Kidney glomerular epithelial cell (primary cell): ENCODE data around the gene FADS3.
"Not testable (repeated sequence)": the region's sequence is repeated elsewhere in the genome, so short reads cannot be mapped to it uniquely, and the experiment has no call there.

Source experiments
- DNase-seq: peaks from one replicate; lab custom pipeline; 2025; lab: John Stamatoyannopoulos, UW

FADS3 gene

GRCh38 chr11:61898247-61898582 is 6.9 kb upstream of the FADS3 start:
- no peak for DNase-seq

GRCh38 chr11:61897387-61898246 is 6.3 kb upstream of the FADS3 start:
- DNase-seq: no peak

- no peak for DNase-seq
These were observed 5.5 kb upstream of the FADS3 start for GRCh38 chr11:61896665-61897386.

- DNase-seq: no peak
These were observed 4.3 kb upstream of the FADS3 start for GRCh38 chr11:61895718-61896059.

- no peak for DNase-seq
These were observed 3.8 kb upstream of the FADS3 start for GRCh38 chr11:61895046-61895717.

GRCh38 chr11:61893981-61894380 is 2.6 kb upstream of the FADS3 start:
- DNase-seq: no peak

- DNase-seq: no peak
These were observed 683 bp upstream of the FADS3 start for GRCh38 chr11:61892085-61892370.

- peak; percentile 5 for DNase-seq
These were observed 615 bp downstream of the FADS3 start for GRCh38 chr11:61890529-61891330.

GRCh38 chr11:61889831-61890230 is 1.5 kb downstream of the FADS3 start:
- no peak for DNase-seq

- DNase-seq: no peak
These were observed 2.8 kb downstream of the FADS3 start for GRCh38 chr11:61888590-61888989.

GRCh38 chr11:61887839-61888494 is 3.4 kb downstream of the FADS3 start:
- peak; percentile 50 for DNase-seq

- DNase-seq: no peak
These were observed 4.7 kb downstream of the FADS3 start for GRCh38 chr11:61886643-61887042.

GRCh38 chr11:61885784-61886580 is 5.4 kb downstream of the FADS3 start:
- no peak for DNase-seq

GRCh38 chr11:61885166-61885778 is 6.1 kb downstream of the FADS3 start:
- no peak for DNase-seq

GRCh38 chr11:61883947-61884346 is 7.4 kb downstream of the FADS3 start:
- no peak for DNase-seq

GRCh38 chr11:61883327-61883726 is 8.0 kb downstream of the FADS3 start:
- DNase-seq: no peak

GRCh38 chr11:61882879-61883278 is 8.5 kb downstream of the FADS3 start:
- DNase-seq: no peak

- not testable (repeated sequence) for DNase-seq
These were observed 9.1 kb downstream of the FADS3 start for GRCh38 chr11:61882267-61882666.

GRCh38 chr11:61881397-61881796 is 9.9 kb downstream of the FADS3 start:
- no peak for DNase-seq

- no peak for DNase-seq
These were observed 10.9 kb downstream of the FADS3 start for GRCh38 chr11:61880454-61880853.

- no peak for DNase-seq
These were observed 11.3 kb downstream of the FADS3 start for GRCh38 chr11:61880031-61880430.
